GM19240 (cell line): ENCODE data around the gene HNF1A.

Experiments used
- DNase-seq: peaks from one replicate; pipeline ENCODE4 v3.0.0; 2011; ENCODE audit warnings: low spot score; ENCODE audit not compliant: insufficient read length

Gene HNF1A

GRCh38 chr12:120956579-120957300, 21.6 kb upstream of the HNF1A start:
- no peak for DNase-seq

GRCh38 chr12:120959111-120959878, 19.0 kb upstream of the HNF1A start:
- DNase-seq = no peak

GRCh38 chr12:120960657-120961056, 17.7 kb upstream of the HNF1A start:
- DNase-seq = no peak

GRCh38 chr12:120961604-120962531, 16.5 kb upstream of the HNF1A start:
- no peak for DNase-seq

- no peak for DNase-seq
Measured at GRCh38 chr12:120962532-120963020, 15.8 kb upstream of the HNF1A start.

- no peak for DNase-seq
Measured at GRCh38 chr12:120964298-120964697, 14.0 kb upstream of the HNF1A start.

GRCh38 chr12:120965534-120966091, 12.7 kb upstream of the HNF1A start:
- DNase-seq = no peak

- DNase-seq = no peak
Measured at GRCh38 chr12:120970310-120970709, 8.0 kb upstream of the HNF1A start.

- peak; percentile 75 for DNase-seq
Measured at GRCh38 chr12:120971299-120972180, 6.8 kb upstream of the HNF1A start.

- DNase-seq = no peak
Measured at GRCh38 chr12:120972870-120973543, 5.3 kb upstream of the HNF1A start.

GRCh38 chr12:120977531-120978295, 630 bp upstream of the HNF1A start:
- DNase-seq = no peak

GRCh38 chr12:120979220-120979861, 998 bp downstream of the HNF1A start:
- DNase-seq = no peak

GRCh38 chr12:120979862-120980696, 1.7 kb downstream of the HNF1A start:
- DNase-seq = no peak

- no peak for DNase-seq
Measured at GRCh38 chr12:120980800-120981368, 2.5 kb downstream of the HNF1A start.

GRCh38 chr12:120981407-120981941, 3.1 kb downstream of the HNF1A start:
- no peak for DNase-seq

GRCh38 chr12:120982659-120983058, 4.3 kb downstream of the HNF1A start:
- no peak for DNase-seq

GRCh38 chr12:120983759-120984158, 5.4 kb downstream of the HNF1A start:
- DNase-seq = no peak
